Endothelial cell of umbilical vein (primary cell): Measurements from ENCODE around the gene RACGAP1. TPM values are rescaled to one million over a fixed set of nuclear protein-coding genes. Genes with fewer than 3 reads are reported as not detected.

Experiments
- BruUV-seq: library from RNA; stranded (reverse); fragments of 400-500 nt; replicated peaks from 2 replicates; lab custom pipeline; 2021; lab: Mats Ljungman, UMichigan
- CTCF ChIA-PET: fragments of 300-600, 350-600 bp; sonication (Branson Sonifier 250); formaldehyde crosslinking; loops from one replicate; lab custom pipeline; 2021; ENCODE audit warnings: antibody characterized with exemption, inconsistent platforms; lab: Charles Lee
- POLR2A ChIA-PET: fragments of 300-600, 350-600 bp; sonication (Branson Sonifier 250); formaldehyde crosslinking; loops from one replicate; lab custom pipeline; 2021; ENCODE audit warnings: antibody characterized with exemption, inconsistent platforms; lab: Charles Lee
- DNase-seq: peaks from one replicate; pipeline ENCODE4 v3.0.0-alpha.2; 2011; ENCODE audit warnings: low read depth, low spot score
- FAIRE-seq: peaks from 2 replicates; lab custom pipeline; 2011; peaks lifted over from hg19 to GRCh38; lab: Jason Lieb, UNC
- H2AFZ ChIP-seq: 2 replicates; pipeline ENCODE4 v1.6.0; 2012; ENCODE audit warnings: low read depth, low read length, control low read depth, inconsistent platforms
- H3K27ac ChIP-seq: 2 replicates; pipeline ENCODE4 v1.5.1; 2011; ENCODE audit warnings: low read depth, mild to moderate bottlenecking, control low read depth, low read length, moderate library complexity; ENCODE audit not compliant: insufficient read depth
- H3K27me3 ChIP-seq, 2 experiments: 2 replicates each; pipeline versions ENCODE4 v1.6.0 to v1.6.1; 2011; ENCODE audit warnings: low read length in 2 of 2, mixed read lengths in 1 of 2; ENCODE audit not compliant: control insufficient read depth in 2 of 2, insufficient read depth in 2 of 2
- H3K36me3 ChIP-seq, 2 experiments: 2 replicates in 1 of 2; 3 replicates in 1 of 2; pipeline ENCODE4 v1.5.1; 2011; ENCODE audit warnings: low read length in 2 of 2, mild to moderate bottlenecking in 1 of 2, moderate library complexity in 1 of 2; ENCODE audit not compliant: control insufficient read depth in 2 of 2, insufficient read depth in 2 of 2; ENCODE audit errors: extremely low read depth in 1 of 2
- H3K4me1 ChIP-seq: 3 replicates; pipeline ENCODE4 v1.5.1; 2011; ENCODE audit warnings: mild to moderate bottlenecking, low read length; ENCODE audit not compliant: control insufficient read depth, insufficient read depth; ENCODE audit errors: extremely low read depth
- H3K4me2 ChIP-seq: 2 replicates; pipeline ENCODE4 v1.6.1; 2011; ENCODE audit warnings: low read length, control low read depth, mixed read lengths; ENCODE audit not compliant: insufficient read depth
- H3K4me3 ChIP-seq, 3 experiments: fragments of 200-600 bp in 1 of 3; sonication (generic), shearing (Covaris generic) in 1 of 3; replicated peaks in 1 of 3; 2 replicates each; pipeline ENCODE4 v1.5.1; 2011 to 2016; ENCODE audit warnings: control low read depth in 3 of 3, low read length in 3 of 3, mild to moderate bottlenecking in 2 of 3, inconsistent platforms in 1 of 3, low read depth in 1 of 3, moderate library complexity in 1 of 3; ENCODE audit not compliant: insufficient read depth in 1 of 3
- H3K79me2 ChIP-seq: 2 replicates; pipeline ENCODE4 v1.6.0; 2012; ENCODE audit warnings: low read length, inconsistent platforms; ENCODE audit not compliant: control insufficient read depth, insufficient read depth
- H3K9ac ChIP-seq: replicated peaks from 2 replicates; pipeline ENCODE3; 2011; ENCODE audit warnings: low read length, control low read depth; ENCODE audit not compliant: insufficient read depth; ENCODE audit errors: extremely low read depth
- H3K9me1 ChIP-seq: replicated peaks from 3 replicates; pipeline ENCODE4 v1.6.0; 2011; ENCODE audit warnings: mild to moderate bottlenecking, low read length; ENCODE audit not compliant: control insufficient read depth, insufficient read depth; ENCODE audit errors: extremely low read depth
- H3K9me3 ChIP-seq: replicated peaks from 2 replicates; pipeline ENCODE4 v1.5.1; 2012; ENCODE audit warnings: low read length, inconsistent platforms; ENCODE audit not compliant: control insufficient read depth, insufficient read depth
- H4K20me1 ChIP-seq: replicated peaks from 2 replicates; pipeline ENCODE3; 2011; ENCODE audit warnings: mild to moderate bottlenecking, low read length; ENCODE audit not compliant: control insufficient read depth, insufficient read depth; ENCODE audit errors: extremely low read depth
- CTCF ChIP-seq, 2 donors: IDR thresholded peaks; 1 replicate in 1 of 2; 2 replicates in 1 of 2; pipeline ENCODE4 v1.5.1; 2011; ENCODE audit warnings: low read length in 2 of 2, mild to moderate bottlenecking in 2 of 2, moderate library complexity in 2 of 2, control low read depth in 1 of 2, inconsistent platforms in 1 of 2, low read depth in 1 of 2; ENCODE audit not compliant: insufficient read depth in 1 of 2; ENCODE audit errors: extremely low read depth in 1 of 2
- EZH2 ChIP-seq: IDR thresholded peaks from 2 replicates; pipeline ENCODE4 v1.6.1; 2012; ENCODE audit warnings: borderline replicate concordance, low read depth, mild to moderate bottlenecking, moderate library complexity, low read length, inconsistent platforms; ENCODE audit not compliant: severe bottlenecking
- FOS ChIP-seq: IDR thresholded peaks from 2 replicates; pipeline ENCODE4 v1.6.1; 2011; ENCODE audit warnings: mild to moderate bottlenecking, low read length, moderate library complexity, borderline replicate concordance; ENCODE audit not compliant: insufficient read depth
- GATA2 ChIP-seq: IDR thresholded peaks from 2 replicates; pipeline ENCODE4 v1.7.0; 2011; ENCODE audit warnings: low read depth, mild to moderate bottlenecking, moderate library complexity, mixed read lengths, low read length; ENCODE audit not compliant: insufficient read length, insufficient read depth
- JUN ChIP-seq: IDR thresholded peaks from 2 replicates; pipeline ENCODE4 v1.6.1; 2011; ENCODE audit warnings: borderline replicate concordance, low read depth; ENCODE audit not compliant: insufficient read length, insufficient read depth
- MAX ChIP-seq: IDR thresholded peaks from 2 replicates; pipeline ENCODE4 v1.6.1; 2011; ENCODE audit not compliant: insufficient read depth, insufficient read length
- MYC ChIP-seq: IDR thresholded peaks from one replicate; pipeline ENCODE4 v1.6.1; 2011; ENCODE audit warnings: mild to moderate bottlenecking, low read depth, low read length
- POLR2A ChIP-seq: IDR thresholded peaks from 2 replicates; pipeline ENCODE4 v1.6.1; 2012; ENCODE audit warnings: low read depth, mild to moderate bottlenecking, control low read depth, low read length
- POLR2AphosphoS5 ChIP-seq: IDR thresholded peaks from 2 replicates; pipeline ENCODE4 v1.6.1; 2012; ENCODE audit warnings: low read depth, mild to moderate bottlenecking, control low read depth, low read length, moderate library complexity; ENCODE audit not compliant: insufficient read depth
- dilution Hi-C: fragments of 300-500 bp; cut with MboI; formaldehyde crosslinking; loops from one replicate; pipeline ENCODE4 v1.15.0; 2019; ENCODE audit warnings: low sequenced_read_pairs; ENCODE audit not compliant: extremely low pct_ligation_motif_present
- intact Hi-C: fragments of 100-400 bp; cut with micrococcal nuclease; formaldehyde crosslinking; loops from one replicate; pipeline ENCODE4 v1.10.0; 2022
- polyA plus RNA-seq, 4 experiments: library from polyadenylated mRNA; depleted of rRNA in 3 of 4; stranded (reverse) in 3 of 4; unstranded in 1 of 4; fragments of >200 nt; gene quantifications; 2 replicates each; pipeline versions ENCODE4 v1.2.1 to v1.2.3, GENCODE V29; 2011 to 2012; ENCODE audit warnings: missing spikeins in 1 of 4
- total RNA-seq: library from RNA; stranded (reverse); gene quantifications from 2 replicates; pipeline ENCODE4 v1.2.3, GENCODE V29; 2021

RACGAP1 gene
- total and polyA plus RNA-seq, 2 donors (not counting 3 experiments of a cell fraction or from before 2014, with no cell fraction given): 16.5 to 56.3 TPM

GRCh38 chr12:50043308-50043707, 18.0 kb upstream of the RACGAP1 start:
- H3K27ac ChIP-seq: no peak overlapping the region
- dilution Hi-C loops (no loop called here), intact Hi-C loops (no loop called here)
- no peak for FAIRE-seq
- no peaks in the 10 kb centered on the region for H3K4me1 ChIP-seq
- no peaks in the 10 kb centered on the region for H4K20me1 ChIP-seq
- no peak overlapping the region for H3K4me3 ChIP-seq
- H2AFZ ChIP-seq: no peak overlapping the region
- ChIA-PET POLR2A (no interaction called here), CTCF (interaction anchor here (0.6 to 3.4 kb wide), 3 partner anchors 10 to 26 kb away, joined by 3 to 15 read pairs (median 5); no protein-coding TSS in a partner anchor)
- H3K9me1 ChIP-seq: no peaks in the 10 kb centered on the region
- no peak for DNase-seq
- H3K36me3 ChIP-seq: no peaks in the 10 kb centered on the region
- H3K27me3 ChIP-seq: peaks cover 7 to 10% of the 10 kb centered on the region in 2 experiments
- TF ChIP-seq CTCF (IDR thresholded peaks at IDR 0.05; ENCODE audit: extremely low read depth in 1 of 2, insufficient read depth in 1 of 2, low read depth in 1 of 2, low read length in 2 of 2) (no peak), MYC (no peak), EZH2 (no peak), POLR2AphosphoS5 (no peak), POLR2A (no peak), FOS (no peak), MAX (no peak), GATA2 (no peak), JUN (no peak)
- H3K9me3 ChIP-seq: no peaks in the 10 kb centered on the region
- no peak overlapping the region for H3K4me2 ChIP-seq
- no TSS peak for BruUV-seq
- no peaks in the 10 kb centered on the region for H3K79me2 ChIP-seq
- no peak overlapping the region for H3K9ac ChIP-seq
